GM12874 (cell line): ENCODE results near the gene SLC2A9.

ENCODE experiments used
- TF ChIP-seq, protein P1 (sequence below): IDR thresholded peaks from 2 replicates; pipeline ENCODE4 v1.5.1; 2011; ENCODE audit warnings: low read depth, mild to moderate bottlenecking, control low read depth, low read length, moderate library complexity; ENCODE audit not compliant: insufficient read depth

SLC2A9 gene

DNA sequence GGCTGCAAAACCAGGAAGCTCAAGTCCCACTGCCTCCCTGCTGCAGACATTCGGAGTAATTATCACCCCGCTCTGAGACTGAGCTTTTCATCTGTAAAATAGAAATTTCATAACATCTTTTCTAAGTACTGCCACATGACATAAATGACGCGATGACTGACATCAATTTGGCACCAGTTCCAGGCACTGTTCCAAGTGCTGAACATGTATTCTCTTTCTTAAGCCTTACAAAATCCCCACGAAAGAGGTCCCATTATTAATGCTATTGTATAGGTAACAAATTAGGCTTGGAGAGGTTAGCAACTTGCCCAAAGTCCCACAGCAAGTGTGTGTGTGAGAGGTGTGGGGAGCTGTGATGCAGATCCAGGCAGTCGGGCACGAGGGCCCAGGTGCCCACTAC is 56.4 kb downstream of the SLC2A9 start:
- TF ChIP-seq, protein P1, sequence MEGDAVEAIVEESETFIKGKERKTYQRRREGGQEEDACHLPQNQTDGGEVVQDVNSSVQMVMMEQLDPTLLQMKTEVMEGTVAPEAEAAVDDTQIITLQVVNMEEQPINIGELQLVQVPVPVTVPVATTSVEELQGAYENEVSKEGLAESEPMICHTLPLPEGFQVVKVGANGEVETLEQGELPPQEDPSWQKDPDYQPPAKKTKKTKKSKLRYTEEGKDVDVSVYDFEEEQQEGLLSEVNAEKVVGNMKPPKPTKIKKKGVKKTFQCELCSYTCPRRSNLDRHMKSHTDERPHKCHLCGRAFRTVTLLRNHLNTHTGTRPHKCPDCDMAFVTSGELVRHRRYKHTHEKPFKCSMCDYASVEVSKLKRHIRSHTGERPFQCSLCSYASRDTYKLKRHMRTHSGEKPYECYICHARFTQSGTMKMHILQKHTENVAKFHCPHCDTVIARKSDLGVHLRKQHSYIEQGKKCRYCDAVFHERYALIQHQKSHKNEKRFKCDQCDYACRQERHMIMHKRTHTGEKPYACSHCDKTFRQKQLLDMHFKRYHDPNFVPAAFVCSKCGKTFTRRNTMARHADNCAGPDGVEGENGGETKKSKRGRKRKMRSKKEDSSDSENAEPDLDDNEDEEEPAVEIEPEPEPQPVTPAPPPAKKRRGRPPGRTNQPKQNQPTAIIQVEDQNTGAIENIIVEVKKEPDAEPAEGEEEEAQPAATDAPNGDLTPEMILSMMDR, result no peak

DNA sequence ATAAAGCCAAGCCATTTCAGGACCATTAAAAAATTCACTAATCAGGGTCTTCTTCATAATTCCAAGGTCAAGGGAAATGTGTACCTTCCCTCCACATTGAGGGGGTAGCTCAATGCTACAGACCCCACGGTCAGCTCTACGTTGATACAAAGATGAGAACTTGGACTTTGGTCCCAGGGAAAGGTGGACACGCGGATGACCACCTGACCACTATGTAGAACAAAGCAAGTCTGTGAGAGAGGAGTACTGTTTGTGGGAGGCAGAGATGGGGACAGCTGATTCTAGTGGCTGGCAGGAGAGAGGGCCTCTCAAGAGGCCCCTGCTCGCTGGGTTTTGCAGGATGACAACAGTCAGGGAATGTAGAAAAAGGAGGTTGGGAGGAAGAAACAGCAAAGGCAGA is 58.0 kb downstream of the SLC2A9 start:
- TF ChIP-seq, protein P1, result no peak

DNA sequence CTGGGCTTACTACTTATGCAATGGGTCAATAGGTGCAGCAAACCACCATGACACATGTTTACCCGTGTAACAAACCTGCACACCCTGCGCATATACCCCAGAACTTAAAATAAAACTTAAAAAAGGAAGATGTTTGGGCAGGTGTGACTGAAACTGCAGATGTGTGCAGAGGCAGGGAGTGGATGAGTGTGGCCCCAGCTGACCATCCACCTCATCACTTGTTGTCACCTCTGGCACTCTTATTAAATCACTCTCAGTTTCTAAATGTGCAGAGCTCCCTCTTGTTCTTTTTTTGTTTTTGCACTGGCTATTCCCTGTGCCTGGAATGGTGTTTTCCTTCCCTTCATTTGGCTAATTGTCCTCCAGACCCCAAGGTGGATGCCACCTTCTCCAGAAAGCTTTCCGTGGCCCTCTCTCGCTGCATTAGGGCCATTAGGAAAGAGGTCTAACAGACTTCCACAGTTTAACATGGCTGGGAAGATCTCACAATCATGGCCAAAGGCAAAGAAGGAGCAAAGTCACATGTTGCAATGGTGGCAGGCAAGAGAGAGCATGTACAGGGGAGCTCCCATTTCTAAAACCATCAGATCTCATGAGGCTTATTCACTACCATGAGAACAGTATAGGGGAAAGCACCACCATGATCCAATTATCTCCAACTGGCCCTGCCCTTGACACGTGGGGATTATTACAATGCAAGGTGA is 58.5 kb downstream of the SLC2A9 start:
- TF ChIP-seq, protein P1, result no peak

DNA sequence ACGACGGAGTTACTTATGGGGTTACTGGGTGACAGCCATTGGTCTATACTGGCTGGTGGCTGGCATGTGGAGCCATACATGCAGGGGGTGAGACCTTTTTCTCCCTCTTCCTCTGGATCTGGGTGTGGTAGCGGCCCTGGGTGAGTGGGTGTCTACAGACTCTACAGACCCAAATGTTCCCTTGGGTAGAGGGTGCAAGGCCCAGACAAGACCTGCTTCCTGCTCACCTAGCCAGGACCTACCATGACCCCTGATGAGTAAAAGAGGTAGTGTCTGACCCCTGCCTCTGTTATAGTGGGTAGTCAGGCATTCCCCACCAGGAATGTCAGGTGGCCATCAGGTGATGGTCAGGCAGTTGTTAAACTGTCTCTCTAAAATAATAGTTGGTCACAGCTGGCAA is 66.8 kb downstream of the SLC2A9 start:
- TF ChIP-seq, protein P1, result no peak

DNA sequence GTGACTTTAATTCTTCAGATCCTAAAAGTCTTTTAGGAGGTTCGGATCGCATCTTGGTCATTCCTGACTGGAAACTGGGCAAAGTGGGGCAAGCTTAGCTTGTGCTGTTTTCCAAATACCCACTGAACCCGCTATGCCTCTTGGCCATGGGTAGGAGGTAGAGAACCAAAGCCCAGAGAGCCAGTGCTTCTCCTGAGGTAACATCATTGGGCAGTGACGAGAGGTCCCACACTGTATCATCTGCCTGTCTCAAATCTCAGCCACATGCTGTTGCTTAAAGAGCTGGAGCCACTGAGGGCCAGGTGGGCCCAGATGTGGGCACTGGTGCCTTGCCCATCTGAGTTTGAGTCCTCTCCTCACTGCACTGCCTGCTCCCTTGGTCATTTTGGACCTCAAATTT is 68.2 kb downstream of the SLC2A9 start:
- TF ChIP-seq, protein P1, result no peak

DNA sequence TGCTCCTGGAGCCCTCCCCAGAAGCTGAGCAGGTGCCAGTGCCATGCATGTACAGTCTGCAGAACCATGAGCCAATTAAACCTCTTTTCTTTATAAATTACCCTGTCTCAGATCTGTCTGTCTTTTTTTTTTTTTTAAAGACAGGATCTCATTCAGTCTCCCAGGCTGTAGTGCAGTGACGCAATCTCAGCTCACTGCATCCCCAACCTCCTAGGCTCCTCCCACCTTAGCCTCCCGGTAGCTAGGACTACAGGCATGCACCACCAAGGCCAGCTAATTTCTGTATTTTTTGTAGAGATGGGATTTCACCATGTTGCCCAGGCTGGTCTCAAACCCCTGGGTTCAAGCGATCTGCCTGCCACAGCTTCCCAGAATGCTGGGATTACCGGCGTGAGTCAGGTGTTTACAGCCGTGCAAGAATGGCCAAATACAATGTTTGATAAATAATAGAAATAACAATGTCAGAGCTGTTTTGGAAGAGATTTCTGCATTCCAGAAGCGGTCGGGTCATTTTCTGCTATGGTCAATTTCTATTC is 68.8 kb downstream of the SLC2A9 start:
- TF ChIP-seq, protein P1, result no peak

DNA sequence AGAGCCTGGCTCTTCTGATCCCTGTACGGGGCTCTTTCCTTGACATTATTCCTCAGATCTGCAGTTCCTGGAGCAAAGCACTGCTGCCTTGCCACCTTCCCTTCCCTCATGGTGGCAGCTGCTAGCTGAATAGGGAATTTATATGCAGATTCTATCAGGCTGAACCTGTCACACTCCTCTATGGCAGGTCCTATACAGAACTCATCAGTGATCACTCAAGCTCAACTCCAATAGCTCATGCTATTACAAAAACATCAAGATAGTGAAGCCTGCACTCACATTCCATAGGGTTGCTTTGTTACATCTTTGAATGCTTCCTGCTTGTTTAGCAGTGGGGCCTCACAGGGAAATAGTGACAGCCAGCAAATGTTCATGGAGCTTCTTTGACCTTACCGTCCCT is 71.7 kb downstream of the SLC2A9 start:
- TF ChIP-seq, protein P1, result no peak
